ENCODE measurements around the gene ZNF280B. TPM values are rescaled to one million over a fixed set of nuclear protein-coding genes. Genes with fewer than 3 reads are reported as not detected.

Gene ZNF280B
- total and polyA plus RNA-seq, 2 of the 13 experiments (the other 11 are each of a cell fraction or from before 2014, with no cell fraction given) = 3.7 to 3.9 TPM

DNA sequence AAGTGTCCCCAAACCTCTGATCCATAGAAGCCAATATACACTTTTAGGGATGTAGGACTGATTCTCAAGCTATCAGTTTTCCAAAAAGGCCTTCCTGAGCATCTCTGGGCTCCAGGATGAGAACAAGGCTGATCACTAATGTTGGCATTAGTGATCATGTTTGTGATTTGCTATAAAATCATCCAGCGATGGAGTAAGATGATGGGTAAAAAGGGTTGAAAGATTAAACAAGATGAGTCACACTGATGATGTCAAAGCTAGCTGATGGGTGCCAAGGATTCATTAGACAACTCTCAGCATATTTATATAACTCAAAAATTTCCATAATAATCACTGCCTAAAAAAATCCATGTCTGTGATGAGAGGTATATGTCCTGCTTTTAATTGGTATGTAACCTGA lies 42.8 kb downstream of the ZNF280B start (continued):
- TF ChIP-seq SRSF9 (IDR thresholded peaks at IDR 0.05; ENCODE audit: borderline replicate concordance, insufficient read depth, low read depth, low read length, poor library complexity, severe bottlenecking) = no peak
- TF ChIP-seq HDAC2 (CRISPR knock-in tag; IDR thresholded peaks at IDR 0.05) = no peak
- TF ChIP-seq, protein P1, sequence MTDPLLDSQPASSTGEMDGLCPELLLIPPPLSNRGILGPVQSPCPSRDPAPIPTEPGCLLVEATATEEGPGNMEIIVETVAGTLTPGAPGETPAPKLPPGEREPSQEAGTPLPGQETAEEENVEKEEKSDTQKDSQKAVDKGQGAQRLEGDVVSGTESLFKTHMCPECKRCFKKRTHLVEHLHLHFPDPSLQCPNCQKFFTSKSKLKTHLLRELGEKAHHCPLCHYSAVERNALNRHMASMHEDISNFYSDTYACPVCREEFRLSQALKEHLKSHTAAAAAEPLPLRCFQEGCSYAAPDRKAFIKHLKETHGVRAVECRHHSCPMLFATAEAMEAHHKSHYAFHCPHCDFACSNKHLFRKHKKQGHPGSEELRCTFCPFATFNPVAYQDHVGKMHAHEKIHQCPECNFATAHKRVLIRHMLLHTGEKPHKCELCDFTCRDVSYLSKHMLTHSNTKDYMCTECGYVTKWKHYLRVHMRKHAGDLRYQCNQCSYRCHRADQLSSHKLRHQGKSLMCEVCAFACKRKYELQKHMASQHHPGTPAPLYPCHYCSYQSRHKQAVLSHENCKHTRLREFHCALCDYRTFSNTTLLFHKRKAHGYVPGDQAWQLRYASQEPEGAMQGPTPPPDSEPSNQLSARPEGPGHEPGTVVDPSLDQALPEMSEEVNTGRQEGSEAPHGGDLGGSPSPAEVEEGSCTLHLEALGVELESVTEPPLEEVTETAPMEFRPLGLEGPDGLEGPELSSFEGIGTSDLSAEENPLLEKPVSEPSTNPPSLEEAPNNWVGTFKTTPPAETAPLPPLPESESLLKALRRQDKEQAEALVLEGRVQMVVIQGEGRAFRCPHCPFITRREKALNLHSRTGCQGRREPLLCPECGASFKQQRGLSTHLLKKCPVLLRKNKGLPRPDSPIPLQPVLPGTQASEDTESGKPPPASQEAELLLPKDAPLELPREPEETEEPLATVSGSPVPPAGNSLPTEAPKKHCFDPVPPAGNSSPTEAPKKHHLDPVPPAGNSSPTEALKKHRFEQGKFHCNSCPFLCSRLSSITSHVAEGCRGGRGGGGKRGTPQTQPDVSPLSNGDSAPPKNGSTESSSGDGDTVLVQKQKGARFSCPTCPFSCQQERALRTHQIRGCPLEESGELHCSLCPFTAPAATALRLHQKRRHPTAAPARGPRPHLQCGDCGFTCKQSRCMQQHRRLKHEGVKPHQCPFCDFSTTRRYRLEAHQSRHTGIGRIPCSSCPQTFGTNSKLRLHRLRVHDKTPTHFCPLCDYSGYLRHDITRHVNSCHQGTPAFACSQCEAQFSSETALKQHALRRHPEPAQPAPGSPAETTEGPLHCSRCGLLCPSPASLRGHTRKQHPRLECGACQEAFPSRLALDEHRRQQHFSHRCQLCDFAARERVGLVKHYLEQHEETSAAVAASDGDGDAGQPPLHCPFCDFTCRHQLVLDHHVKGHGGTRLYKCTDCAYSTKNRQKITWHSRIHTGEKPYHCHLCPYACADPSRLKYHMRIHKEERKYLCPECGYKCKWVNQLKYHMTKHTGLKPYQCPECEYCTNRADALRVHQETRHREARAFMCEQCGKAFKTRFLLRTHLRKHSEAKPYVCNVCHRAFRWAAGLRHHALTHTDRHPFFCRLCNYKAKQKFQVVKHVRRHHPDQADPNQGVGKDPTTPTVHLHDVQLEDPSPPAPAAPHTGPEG (CRISPR knock-in tag; IDR thresholded peaks at IDR 0.05) = no peak
- no peak for TF ChIP-seq FOXA1 (IDR thresholded peaks at IDR 0.05)
- TF ChIP-seq FOXA1 (CRISPR knock-in tag; IDR thresholded peaks at IDR 0.05) = no peak
- TF ChIP-seq, protein P2, sequence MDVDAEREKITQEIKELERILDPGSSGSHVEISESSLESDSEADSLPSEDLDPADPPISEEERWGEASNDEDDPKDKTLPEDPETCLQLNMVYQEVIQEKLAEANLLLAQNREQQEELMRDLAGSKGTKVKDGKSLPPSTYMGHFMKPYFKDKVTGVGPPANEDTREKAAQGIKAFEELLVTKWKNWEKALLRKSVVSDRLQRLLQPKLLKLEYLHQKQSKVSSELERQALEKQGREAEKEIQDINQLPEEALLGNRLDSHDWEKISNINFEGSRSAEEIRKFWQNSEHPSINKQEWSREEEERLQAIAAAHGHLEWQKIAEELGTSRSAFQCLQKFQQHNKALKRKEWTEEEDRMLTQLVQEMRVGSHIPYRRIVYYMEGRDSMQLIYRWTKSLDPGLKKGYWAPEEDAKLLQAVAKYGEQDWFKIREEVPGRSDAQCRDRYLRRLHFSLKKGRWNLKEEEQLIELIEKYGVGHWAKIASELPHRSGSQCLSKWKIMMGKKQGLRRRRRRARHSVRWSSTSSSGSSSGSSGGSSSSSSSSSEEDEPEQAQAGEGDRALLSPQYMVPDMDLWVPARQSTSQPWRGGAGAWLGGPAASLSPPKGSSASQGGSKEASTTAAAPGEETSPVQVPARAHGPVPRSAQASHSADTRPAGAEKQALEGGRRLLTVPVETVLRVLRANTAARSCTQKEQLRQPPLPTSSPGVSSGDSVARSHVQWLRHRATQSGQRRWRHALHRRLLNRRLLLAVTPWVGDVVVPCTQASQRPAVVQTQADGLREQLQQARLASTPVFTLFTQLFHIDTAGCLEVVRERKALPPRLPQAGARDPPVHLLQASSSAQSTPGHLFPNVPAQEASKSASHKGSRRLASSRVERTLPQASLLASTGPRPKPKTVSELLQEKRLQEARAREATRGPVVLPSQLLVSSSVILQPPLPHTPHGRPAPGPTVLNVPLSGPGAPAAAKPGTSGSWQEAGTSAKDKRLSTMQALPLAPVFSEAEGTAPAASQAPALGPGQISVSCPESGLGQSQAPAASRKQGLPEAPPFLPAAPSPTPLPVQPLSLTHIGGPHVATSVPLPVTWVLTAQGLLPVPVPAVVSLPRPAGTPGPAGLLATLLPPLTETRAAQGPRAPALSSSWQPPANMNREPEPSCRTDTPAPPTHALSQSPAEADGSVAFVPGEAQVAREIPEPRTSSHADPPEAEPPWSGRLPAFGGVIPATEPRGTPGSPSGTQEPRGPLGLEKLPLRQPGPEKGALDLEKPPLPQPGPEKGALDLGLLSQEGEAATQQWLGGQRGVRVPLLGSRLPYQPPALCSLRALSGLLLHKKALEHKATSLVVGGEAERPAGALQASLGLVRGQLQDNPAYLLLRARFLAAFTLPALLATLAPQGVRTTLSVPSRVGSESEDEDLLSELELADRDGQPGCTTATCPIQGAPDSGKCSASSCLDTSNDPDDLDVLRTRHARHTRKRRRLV (CRISPR knock-in tag; IDR thresholded peaks at IDR 0.05) = no peak
- TF ChIP-seq ZFP37 (CRISPR knock-in tag; IDR thresholded peaks at IDR 0.05; ENCODE audit: borderline replicate concordance) = no peak
- no peak for TF ChIP-seq NKX3-1 (CRISPR knock-in tag; IDR thresholded peaks at IDR 0.05)

Data from HepG2 (cell line).